Sigmoid colon (tissue), 4 donors: ENCODE data around the gene LYPLA2.

ENCODE experiments used
- POLR2A ChIP-seq, 2 donors: fragments of 450-650 bp; IDR thresholded peaks; one replicate each; pipeline ENCODE4 v1.6.1; 2016; ENCODE audit warnings: antibody characterized with exemption in 2 of 2, mild to moderate bottlenecking in 2 of 2, moderate library complexity in 2 of 2
- POLR2AphosphoS5 ChIP-seq, 4 donors: sonication (generic); formaldehyde crosslinking; IDR thresholded peaks; one replicate each; pipeline ENCODE4 v1.6.1; 2017; ENCODE audit warnings: antibody characterized with exemption in 4 of 4
- TF ChIP-seq, protein P1 (sequence below), 4 experiments: fragments of 450-650 bp in 3 of 4; fragments of 200-600 bp in 1 of 4; IDR thresholded peaks; one replicate each; pipeline ENCODE4 v1.5.1; 2016 to 2019; ENCODE audit warnings: antibody characterized with exemption in 4 of 4, mild to moderate bottlenecking in 3 of 4, moderate library complexity in 2 of 4

DNA sequence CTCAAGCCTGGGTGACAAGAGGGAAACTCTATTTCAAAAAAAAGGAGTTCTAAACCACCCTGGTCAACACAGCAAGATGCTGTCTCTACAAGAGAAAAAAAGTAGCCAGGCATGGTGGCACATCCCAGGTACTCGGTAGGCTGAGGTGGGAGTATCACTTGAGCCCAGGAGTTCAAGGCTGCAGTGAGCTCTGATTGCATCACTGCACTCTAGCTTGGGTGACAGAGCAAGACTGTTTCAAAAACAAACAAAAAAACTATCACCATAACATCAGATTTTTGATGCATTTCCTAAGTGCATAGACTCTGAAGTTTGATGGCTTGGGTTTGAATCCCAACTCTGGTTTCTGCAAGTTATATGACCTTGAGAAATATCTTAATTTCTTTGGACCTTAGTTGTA, 38.0 kb upstream of the LYPLA2 start:
- TF ChIP-seq, protein P1, sequence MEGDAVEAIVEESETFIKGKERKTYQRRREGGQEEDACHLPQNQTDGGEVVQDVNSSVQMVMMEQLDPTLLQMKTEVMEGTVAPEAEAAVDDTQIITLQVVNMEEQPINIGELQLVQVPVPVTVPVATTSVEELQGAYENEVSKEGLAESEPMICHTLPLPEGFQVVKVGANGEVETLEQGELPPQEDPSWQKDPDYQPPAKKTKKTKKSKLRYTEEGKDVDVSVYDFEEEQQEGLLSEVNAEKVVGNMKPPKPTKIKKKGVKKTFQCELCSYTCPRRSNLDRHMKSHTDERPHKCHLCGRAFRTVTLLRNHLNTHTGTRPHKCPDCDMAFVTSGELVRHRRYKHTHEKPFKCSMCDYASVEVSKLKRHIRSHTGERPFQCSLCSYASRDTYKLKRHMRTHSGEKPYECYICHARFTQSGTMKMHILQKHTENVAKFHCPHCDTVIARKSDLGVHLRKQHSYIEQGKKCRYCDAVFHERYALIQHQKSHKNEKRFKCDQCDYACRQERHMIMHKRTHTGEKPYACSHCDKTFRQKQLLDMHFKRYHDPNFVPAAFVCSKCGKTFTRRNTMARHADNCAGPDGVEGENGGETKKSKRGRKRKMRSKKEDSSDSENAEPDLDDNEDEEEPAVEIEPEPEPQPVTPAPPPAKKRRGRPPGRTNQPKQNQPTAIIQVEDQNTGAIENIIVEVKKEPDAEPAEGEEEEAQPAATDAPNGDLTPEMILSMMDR (IDR thresholded peaks at IDR 0.05) = no peak
- TF ChIP-seq POLR2AphosphoS5 (IDR thresholded peaks at IDR 0.05) (no peak), POLR2A (IDR thresholded peaks at IDR 0.05) (no peak)
